Measurements from ENCODE around the gene NEMP2.

DNA sequence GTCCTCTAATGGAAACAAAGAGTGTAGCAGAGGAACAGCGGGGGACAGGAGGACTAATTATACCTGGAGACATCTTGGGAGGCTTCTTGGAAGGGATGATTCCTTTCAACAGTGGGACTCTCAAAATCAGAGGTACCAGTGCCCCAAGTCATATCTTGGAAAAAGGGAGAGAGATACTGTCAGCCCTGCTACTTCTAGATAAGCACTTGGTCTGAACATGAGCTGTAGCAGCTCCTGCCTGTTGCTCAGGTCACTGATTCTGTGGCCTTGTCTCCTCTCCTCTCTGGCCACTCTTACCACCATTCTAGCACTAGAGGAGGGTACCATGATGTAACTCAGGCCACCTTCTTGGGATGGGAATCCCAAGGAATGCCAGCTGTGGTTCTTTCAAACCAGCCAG, 71.9 kb downstream of the NEMP2 start:
- TF ChIP-seq, protein P1, sequence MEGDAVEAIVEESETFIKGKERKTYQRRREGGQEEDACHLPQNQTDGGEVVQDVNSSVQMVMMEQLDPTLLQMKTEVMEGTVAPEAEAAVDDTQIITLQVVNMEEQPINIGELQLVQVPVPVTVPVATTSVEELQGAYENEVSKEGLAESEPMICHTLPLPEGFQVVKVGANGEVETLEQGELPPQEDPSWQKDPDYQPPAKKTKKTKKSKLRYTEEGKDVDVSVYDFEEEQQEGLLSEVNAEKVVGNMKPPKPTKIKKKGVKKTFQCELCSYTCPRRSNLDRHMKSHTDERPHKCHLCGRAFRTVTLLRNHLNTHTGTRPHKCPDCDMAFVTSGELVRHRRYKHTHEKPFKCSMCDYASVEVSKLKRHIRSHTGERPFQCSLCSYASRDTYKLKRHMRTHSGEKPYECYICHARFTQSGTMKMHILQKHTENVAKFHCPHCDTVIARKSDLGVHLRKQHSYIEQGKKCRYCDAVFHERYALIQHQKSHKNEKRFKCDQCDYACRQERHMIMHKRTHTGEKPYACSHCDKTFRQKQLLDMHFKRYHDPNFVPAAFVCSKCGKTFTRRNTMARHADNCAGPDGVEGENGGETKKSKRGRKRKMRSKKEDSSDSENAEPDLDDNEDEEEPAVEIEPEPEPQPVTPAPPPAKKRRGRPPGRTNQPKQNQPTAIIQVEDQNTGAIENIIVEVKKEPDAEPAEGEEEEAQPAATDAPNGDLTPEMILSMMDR (IDR thresholded peaks at IDR 0.05) = no peak
- no peak for TF ChIP-seq POLR2A (IDR thresholded peaks at IDR 0.05)

Data from lower leg skin (tissue), 3 donors.